Activated naive CD8-positive, alpha-beta T cell (primary cell): ENCODE results near the gene SEMA4F.

ENCODE experiments used
- H3K27ac Mint-ChIP-seq: one replicate; pipeline ENCODE4 v1.8.0; 2021; ENCODE audit warnings: mixed read lengths
- H3K27me3 Mint-ChIP-seq: one replicate; pipeline ENCODE4 v1.8.0; 2021; ENCODE audit warnings: mixed read lengths
- H3K36me3 Mint-ChIP-seq: one replicate; pipeline ENCODE4 v1.8.0; 2021; ENCODE audit warnings: mixed read lengths
- H3K4me1 Mint-ChIP-seq: one replicate; pipeline ENCODE4 v1.8.0; 2021; ENCODE audit warnings: low read depth, mixed read lengths
- H3K4me3 Mint-ChIP-seq: one replicate; pipeline ENCODE4 v1.8.0; 2021; ENCODE audit warnings: mild to moderate bottlenecking, mixed read lengths
- H3K9me3 Mint-ChIP-seq: one replicate; pipeline ENCODE4 v1.8.0; 2021; ENCODE audit warnings: low read depth, mixed read lengths

SEMA4F gene

DNA sequence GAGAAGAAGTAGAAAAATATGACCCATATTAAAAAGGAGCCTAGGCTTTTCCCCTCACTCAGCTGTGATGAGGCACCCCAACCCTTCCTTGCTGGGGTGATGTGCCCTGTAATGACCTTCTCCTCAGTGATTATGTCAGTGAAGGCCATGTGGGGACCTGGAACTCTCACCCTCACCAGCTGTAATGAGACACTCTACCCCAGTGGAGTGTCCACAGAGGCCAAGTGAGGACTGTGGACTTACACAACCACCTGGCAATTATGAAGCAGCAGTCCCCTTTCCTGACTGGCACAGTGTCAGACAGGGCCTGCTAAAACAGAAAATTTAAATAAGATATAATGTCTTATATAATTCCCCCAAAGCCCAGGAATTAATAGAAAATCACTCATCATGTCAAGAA, 54.2 kb downstream of the SEMA4F start:
- Mint-ChIP-seq H3K27me3 (no peaks in the 10 kb centered on the region), H3K36me3 (peaks cover 12% of the 10 kb centered on the region), H3K4me3 (no peak overlapping the region), H3K27ac (no peak overlapping the region), H3K9me3 (no peaks in the 10 kb centered on the region), H3K4me1 (no peaks in the 10 kb centered on the region)

DNA sequence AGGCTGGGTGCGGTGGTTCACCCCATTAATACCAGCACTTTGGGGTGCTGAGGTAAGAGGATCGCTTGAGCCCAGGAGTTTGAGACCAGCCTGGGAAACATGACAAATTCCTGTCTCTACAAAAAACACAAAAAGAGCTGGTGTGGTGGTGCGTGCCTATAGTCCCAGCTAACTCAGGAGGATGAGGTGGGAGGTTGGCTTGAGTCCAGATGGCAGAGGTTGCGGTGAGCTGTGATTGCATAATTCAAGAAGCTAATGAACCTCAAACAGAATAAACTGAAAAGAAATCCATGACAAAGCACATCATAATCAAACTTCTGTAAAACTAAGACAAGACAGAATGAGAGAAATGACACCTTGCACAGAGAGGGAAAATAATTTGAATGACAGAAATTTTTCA, 54.8 kb downstream of the SEMA4F start:
- Mint-ChIP-seq H3K4me3 (no peak overlapping the region), H3K9me3 (no peaks in the 10 kb centered on the region), H3K36me3 (peaks cover 12% of the 10 kb centered on the region), H3K27me3 (no peaks in the 10 kb centered on the region), H3K4me1 (no peaks in the 10 kb centered on the region), H3K27ac (no peak overlapping the region)

DNA sequence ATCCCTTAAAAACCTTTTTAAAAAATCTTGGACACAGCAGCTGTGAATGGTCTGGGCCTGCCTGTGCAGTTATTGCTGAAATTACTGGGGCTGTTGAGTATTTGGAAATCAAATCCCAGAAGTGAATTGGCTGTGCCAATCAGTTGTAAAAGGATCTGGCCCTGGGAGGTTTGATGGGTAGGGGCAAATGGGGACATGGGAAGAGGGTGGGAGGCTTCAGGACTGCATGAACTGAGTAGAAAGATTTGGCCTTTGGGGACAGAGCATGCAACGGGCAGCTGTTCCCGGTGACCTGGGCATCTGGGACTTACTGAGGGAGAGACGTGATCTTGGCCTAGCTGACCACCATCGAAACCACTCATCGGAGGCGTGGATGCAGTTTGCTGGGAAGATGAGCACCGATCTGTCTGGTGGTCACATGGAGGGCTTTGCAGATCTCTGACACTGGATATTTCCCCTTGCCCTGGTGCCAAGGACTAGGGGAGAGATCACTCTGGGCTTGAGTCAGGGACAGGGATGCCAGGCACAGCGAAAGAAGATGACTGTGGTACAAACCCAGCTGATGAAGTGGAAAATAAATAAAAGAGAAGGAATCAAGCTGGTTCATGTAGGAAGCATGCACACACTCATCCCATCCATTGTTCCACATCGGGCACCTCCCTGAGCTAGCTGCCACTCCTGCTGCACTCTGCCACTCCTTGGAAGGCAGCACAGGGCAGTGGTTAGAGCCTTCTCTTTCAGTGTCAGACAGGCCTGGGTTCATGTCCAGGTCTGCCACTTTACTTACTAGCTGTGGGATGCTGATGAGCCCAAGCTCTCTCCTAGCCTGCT, 58.4 kb downstream of the SEMA4F start:
- Mint-ChIP-seq H3K9me3 (no peaks in the 10 kb centered on the region), H3K36me3 (peaks cover 5% of the 10 kb centered on the region), H3K27ac (no peak overlapping the region), H3K4me1 (peaks cover 7% of the 10 kb centered on the region), H3K27me3 (peaks cover 6% of the 10 kb centered on the region), H3K4me3 (no peak overlapping the region)

DNA sequence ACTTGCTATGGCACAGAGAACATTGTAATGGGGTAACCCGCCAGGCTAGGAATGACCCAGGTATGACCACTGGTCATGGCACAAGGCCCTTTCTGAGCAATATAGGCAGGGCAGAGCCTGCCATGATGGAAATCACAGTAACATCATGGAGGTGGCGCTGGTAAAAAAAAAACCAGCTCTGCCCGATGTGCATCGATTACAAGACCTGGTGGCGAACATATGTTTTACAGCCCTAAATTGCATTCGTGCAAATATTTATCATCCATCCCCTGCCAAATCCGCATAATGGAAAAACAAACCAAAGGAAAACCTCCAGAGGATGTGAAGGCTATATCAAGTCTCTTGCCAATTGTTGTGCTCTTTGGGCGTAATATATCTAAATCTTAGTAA, 60.6 kb downstream of the SEMA4F start:
- Mint-ChIP-seq H3K4me3 (peak overlapping the region; percentile 92), H3K4me1 (peaks cover 7% of the 10 kb centered on the region), H3K36me3 (peaks cover 3% of the 10 kb centered on the region), H3K9me3 (no peaks in the 10 kb centered on the region), H3K27ac (no peak overlapping the region), H3K27me3 (peaks cover 6% of the 10 kb centered on the region)

DNA sequence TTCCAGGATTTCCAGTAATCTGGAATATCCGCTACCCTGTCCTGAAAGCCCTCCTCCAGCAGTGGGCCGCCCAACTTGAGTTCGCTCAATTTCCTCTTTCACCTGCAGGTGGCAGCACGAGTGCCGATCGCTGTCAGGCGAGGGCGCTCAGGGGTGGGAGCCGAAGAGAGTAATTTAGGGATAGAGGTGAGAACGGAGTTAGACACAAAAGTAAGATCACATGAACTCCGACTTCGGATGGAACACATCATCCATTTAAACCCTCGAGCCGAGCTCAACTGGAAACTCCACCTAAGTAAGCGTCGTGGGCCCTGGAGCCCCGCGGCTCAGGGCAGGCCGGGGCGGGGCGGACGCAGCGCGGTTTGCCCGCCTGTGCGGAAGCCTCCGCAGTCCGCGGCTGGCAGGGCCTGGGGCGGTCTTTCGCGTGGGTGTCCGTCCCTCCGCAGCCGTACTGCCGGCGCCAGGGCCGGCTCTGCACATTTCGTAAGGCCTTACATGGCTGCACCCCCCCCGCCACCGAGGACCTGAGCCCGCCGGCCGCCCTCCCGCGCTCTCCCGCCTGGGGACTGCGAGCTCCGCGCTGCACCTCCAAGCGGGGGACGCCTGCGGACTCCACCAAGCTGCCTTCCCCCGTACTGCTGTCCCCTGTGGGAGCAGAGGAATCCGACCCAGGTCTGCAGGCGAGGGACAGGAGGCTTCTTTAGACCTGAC, 61.2 kb downstream of the SEMA4F start:
- Mint-ChIP-seq H3K9me3 (no peaks in the 10 kb centered on the region), H3K27ac (peak overlapping the region; percentile 11), H3K27me3 (peaks cover 6% of the 10 kb centered on the region), H3K4me3 (peak overlapping the region; percentile 92), H3K4me1 (peaks cover 7% of the 10 kb centered on the region), H3K36me3 (peaks cover 3% of the 10 kb centered on the region)

DNA sequence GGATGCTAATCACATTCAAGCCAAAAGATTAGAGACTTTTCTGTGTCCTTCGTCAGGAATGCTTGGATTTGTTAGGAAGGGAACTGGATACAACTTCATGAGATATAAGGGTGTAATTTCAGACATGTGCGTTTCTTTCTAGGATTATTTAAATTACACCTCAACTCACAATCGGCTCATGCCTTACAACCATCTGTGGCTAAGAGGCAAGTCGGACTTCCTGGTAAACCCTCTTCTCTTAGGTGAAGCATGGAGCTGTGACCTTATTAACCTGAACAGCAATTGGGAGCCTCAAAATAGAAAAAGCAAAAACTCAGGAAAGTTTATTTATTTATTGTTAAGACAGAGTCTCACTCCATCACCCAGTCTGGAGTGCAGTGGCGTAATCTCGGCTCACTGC, 61.8 kb downstream of the SEMA4F start:
- H3K4me1 Mint-ChIP-seq = peaks cover 7% of the 10 kb centered on the region
- peaks cover 6% of the 10 kb centered on the region for H3K27me3 Mint-ChIP-seq
- H3K4me3 Mint-ChIP-seq = peak overlapping the region; percentile 83
- H3K9me3 Mint-ChIP-seq = no peaks in the 10 kb centered on the region
- H3K36me3 Mint-ChIP-seq = peaks cover 3% of the 10 kb centered on the region
- no peak overlapping the region for H3K27ac Mint-ChIP-seq

DNA sequence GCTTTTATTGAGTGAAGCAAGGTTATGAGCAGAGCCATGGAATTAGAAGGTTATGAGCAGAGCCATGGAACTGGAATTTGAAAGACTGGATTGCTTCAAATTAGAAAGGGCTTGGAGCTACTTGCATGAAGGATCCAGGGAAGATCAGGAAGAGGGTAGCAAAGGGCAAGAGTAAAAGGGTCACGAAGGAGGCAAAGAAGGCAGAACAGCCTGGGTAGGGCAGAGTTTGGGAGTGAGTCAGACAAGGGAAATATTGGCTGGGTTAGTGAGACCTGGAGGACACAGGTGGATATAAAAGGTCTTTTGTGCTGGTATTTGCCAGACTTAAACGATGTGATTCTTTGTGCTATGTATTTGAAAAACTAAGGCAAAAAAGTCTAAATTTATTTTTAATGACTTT, 65.0 kb downstream of the SEMA4F start:
- Mint-ChIP-seq H3K27ac (no peak overlapping the region), H3K36me3 (no peaks in the 10 kb centered on the region), H3K4me1 (peaks cover 7% of the 10 kb centered on the region), H3K4me3 (no peak overlapping the region), H3K27me3 (peaks cover 10% of the 10 kb centered on the region), H3K9me3 (no peaks in the 10 kb centered on the region)

DNA sequence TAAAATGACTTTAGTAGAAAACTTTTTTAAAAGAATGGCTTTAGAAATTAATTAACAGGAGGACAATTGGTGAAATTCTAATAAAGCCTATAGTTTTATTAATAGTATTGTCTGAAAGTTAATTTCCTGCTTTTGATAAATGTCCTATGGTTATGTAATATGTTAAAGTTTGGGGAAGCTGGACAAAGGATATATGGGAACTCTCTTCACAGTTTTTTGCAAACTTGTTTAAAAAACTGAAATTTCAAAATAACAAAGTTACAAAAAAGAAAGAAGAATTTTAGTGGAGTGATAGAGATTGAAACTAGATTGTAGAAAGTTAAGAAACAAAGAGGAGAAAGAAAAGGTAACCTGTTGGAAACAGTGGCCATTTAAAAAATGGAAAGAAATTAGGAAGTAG, 67.3 kb downstream of the SEMA4F start:
- no peaks in the 10 kb centered on the region for H3K4me1 Mint-ChIP-seq
- H3K36me3 Mint-ChIP-seq = no peaks in the 10 kb centered on the region
- H3K9me3 Mint-ChIP-seq = no peaks in the 10 kb centered on the region
- H3K4me3 Mint-ChIP-seq = no peak overlapping the region
- H3K27ac Mint-ChIP-seq = no peak overlapping the region
- peaks cover 4% of the 10 kb centered on the region for H3K27me3 Mint-ChIP-seq

DNA sequence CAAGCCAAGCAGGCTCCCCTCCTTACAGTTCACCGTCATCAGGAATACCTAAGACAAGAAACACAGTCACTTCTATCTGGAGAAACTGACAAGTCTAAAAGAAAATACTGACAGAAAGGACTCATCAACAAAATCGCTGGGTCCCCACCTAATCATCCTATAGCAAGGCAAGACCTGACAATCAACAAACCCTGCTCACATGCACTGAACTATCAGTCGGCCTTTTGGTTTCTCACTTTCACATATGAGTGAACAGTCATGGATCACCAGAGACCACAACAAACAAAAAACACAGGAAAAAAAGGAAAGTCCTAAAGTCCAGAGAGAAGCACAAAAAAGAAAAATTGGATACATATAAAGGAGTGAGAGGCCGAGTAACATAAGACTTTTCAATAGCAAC, 70.4 kb downstream of the SEMA4F start:
- Mint-ChIP-seq H3K36me3 (peaks cover 2% of the 10 kb centered on the region), H3K27ac (no peak overlapping the region), H3K4me1 (no peaks in the 10 kb centered on the region), H3K4me3 (no peak overlapping the region), H3K9me3 (no peaks in the 10 kb centered on the region), H3K27me3 (peaks cover 7% of the 10 kb centered on the region)

- Mint-ChIP-seq H3K9me3 (no peaks in the 10 kb centered on the region), H3K27me3 (peaks cover 7% of the 10 kb centered on the region), H3K4me3 (no peak overlapping the region), H3K36me3 (peaks cover 2% of the 10 kb centered on the region), H3K27ac (no peak overlapping the region), H3K4me1 (no peaks in the 10 kb centered on the region)
These were observed 71.2 kb downstream of the SEMA4F start for GRCh38 chr2:74725287-74725686.

GRCh38 chr2:74728842-74729241, 74.8 kb downstream of the SEMA4F start:
- H3K4me1 Mint-ChIP-seq = no peaks in the 10 kb centered on the region
- peaks cover 6% of the 10 kb centered on the region for H3K36me3 Mint-ChIP-seq
- peaks cover 7% of the 10 kb centered on the region for H3K27me3 Mint-ChIP-seq
- no peak overlapping the region for H3K4me3 Mint-ChIP-seq
- H3K9me3 Mint-ChIP-seq = no peaks in the 10 kb centered on the region
- H3K27ac Mint-ChIP-seq = no peak overlapping the region

DNA sequence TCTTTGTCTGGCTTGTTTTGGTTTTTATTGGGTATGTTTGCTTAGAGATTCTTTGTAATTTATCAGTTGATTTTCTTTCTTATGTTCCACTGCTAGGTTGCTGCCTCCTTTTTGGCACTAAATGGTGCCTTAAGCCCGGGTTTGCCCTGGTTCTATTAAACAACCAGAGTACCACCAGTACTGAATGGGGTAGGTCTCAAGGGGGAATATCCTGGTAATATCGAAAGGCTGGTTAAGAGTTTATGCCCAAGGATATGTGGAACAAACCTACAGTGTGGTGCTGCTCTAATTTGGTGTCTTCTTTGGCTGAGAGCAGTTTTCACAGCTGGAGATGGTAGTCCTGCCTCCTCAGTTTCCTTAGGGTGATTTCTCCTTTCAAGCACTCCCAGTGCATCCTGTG, 76.5 kb downstream of the SEMA4F start:
- H3K4me3 Mint-ChIP-seq = no peak overlapping the region

More for the DNA sequence above, 76.5 kb downstream of the SEMA4F start:
- H3K27me3 Mint-ChIP-seq = peaks cover 9% of the 10 kb centered on the region
- H3K9me3 Mint-ChIP-seq = no peaks in the 10 kb centered on the region
- H3K4me1 Mint-ChIP-seq = peaks cover 2% of the 10 kb centered on the region
- H3K27ac Mint-ChIP-seq = no peak overlapping the region
- H3K36me3 Mint-ChIP-seq = peaks cover 6% of the 10 kb centered on the region
